Tibial artery (tissue), 4 donors: ENCODE results near the gene ZBP1.

Experiments used
- DNase-seq, 2 donors: peaks; one replicate each; pipeline ENCODE4 v3.0.0-alpha.2; 2019
- H3K27ac ChIP-seq, 2 donors: fragments of 200-600 bp; sonication (generic) in 1 of 2; 1 replicate in 1 of 2; 2 replicates in 1 of 2; pipeline ENCODE4 v1.5.1; 2018 to 2019; ENCODE audit warnings: mild to moderate bottlenecking in 1 of 2
- H3K27me3 ChIP-seq, 2 donors: fragments of 200-600 bp; sonication (generic) in 1 of 2; one replicate each; pipeline versions ENCODE4 v1.5.1 to v1.6.0; 2016 to 2019
- H3K36me3 ChIP-seq, 3 donors: fragments of 200-600 bp; sonication (generic) in 2 of 3; one replicate each; pipeline ENCODE4 v1.5.1; 2016 to 2019; ENCODE audit warnings: mild to moderate bottlenecking in 2 of 3
- H3K4me1 ChIP-seq, 4 donors: fragments of 200-600 bp; sonication (generic) in 2 of 4; 1 replicate in 3 of 4; 2 replicates in 1 of 4; pipeline ENCODE4 v1.5.1; 2016 to 2019
- H3K4me3 ChIP-seq, 2 donors: fragments of 200-600 bp; sonication (generic) in 1 of 2; 1 replicate in 1 of 2; 2 replicates in 1 of 2; pipeline ENCODE4 v1.5.1; 2018 to 2019; ENCODE audit warnings: mild to moderate bottlenecking in 2 of 2
- H3K9me3 ChIP-seq, 3 donors: fragments of 200-600 bp; sonication (generic) in 1 of 3; one replicate each; pipeline ENCODE4 v1.5.1; 2016 to 2019
- CTCF ChIP-seq, 2 experiments: fragments of 200-600 bp in 1 of 2; fragments of 450-650 bp in 1 of 2; IDR thresholded peaks; one replicate each; pipeline ENCODE4 v1.5.1; 2017 to 2019; ENCODE audit warnings: antibody characterized with exemption in 2 of 2, mild to moderate bottlenecking in 1 of 2, moderate library complexity in 1 of 2
- intact Hi-C: fragments of 100-400 bp; cut with DNase I; formaldehyde crosslinking; loops from one replicate; pipeline ENCODE4 v1.15.0; 2023; ENCODE audit warnings: low total_unique reads

The ZBP1 gene

GRCh38 chr20:57583289-57584257, 36.7 kb downstream of the ZBP1 start:
- Histone ChIP-seq H3K36me3 (no peaks in the 10 kb centered on the region), H3K4me1 (peaks cover 0 to 73% (median 29%) of the 10 kb centered on the region in 4 donors), H3K9me3 (peaks cover 0 to 10% (median 0%) of the 10 kb centered on the region in 3 donors), H3K27me3 (peaks cover 0 to 14% of the 10 kb centered on the region in 2 donors), H3K27ac (peak overlapping the region; percentile 87 to 95), H3K4me3 (no peak overlapping the region)
- no peak for DNase-seq
- intact Hi-C loops, result loop anchor here (5.0 to 10.0 kb wide), 2 partner anchors 196 to 561 kb away; no protein-coding TSS in a partner anchor
- no peak for TF ChIP-seq CTCF (IDR thresholded peaks at IDR 0.05)

GRCh38 chr20:57582432-57583288, 37.6 kb downstream of the ZBP1 start:
- Histone ChIP-seq H3K27ac (peak overlapping the region; percentile 87 to 95), H3K4me3 (peak overlapping the region; percentile 19 to 32), H3K27me3 (peaks cover 0 to 18% of the 10 kb centered on the region in 2 donors), H3K36me3 (no peaks in the 10 kb centered on the region), H3K4me1 (peaks cover 0 to 73% (median 29%) of the 10 kb centered on the region in 4 donors), H3K9me3 (peaks cover 0 to 6% (median 0%) of the 10 kb centered on the region in 3 donors)
- intact Hi-C loops, result loop anchor here (5.0 to 10.0 kb wide), 2 partner anchors 195 to 562 kb away; no protein-coding TSS in a partner anchor
- TF ChIP-seq CTCF (IDR thresholded peaks at IDR 0.05), result peak; percentile 31 to 35
- peak; percentile 74 to 94 for DNase-seq

- Histone ChIP-seq H3K4me1 (peaks cover 0 to 73% (median 29%) of the 10 kb centered on the region in 4 donors), H3K4me3 (peak overlapping the region in 1 of 2 donors; percentile 32), H3K9me3 (no peaks in the 10 kb centered on the region), H3K27ac (peak overlapping the region; percentile 87 to 95), H3K27me3 (peaks cover 0 to 25% of the 10 kb centered on the region in 2 donors), H3K36me3 (no peaks in the 10 kb centered on the region)
- intact Hi-C loops, result loop anchor here (5.0 to 10.0 kb wide), 2 partner anchors 195 to 563 kb away; no protein-coding TSS in a partner anchor
- no peak for TF ChIP-seq CTCF (IDR thresholded peaks at IDR 0.05)
- no peak for DNase-seq
Measured at GRCh38 chr20:57582029-57582378, 38.2 kb downstream of the ZBP1 start.

- peak; percentile 59 to 84 for DNase-seq
- TF ChIP-seq CTCF (IDR thresholded peaks at IDR 0.05), result no peak
- H3K27me3 ChIP-seq, result peaks cover 0 to 30% of the 10 kb centered on the region in 2 donors
- no peaks in the 10 kb centered on the region for H3K9me3 ChIP-seq
- H3K4me1 ChIP-seq, result peaks cover 0 to 68% (median 29%) of the 10 kb centered on the region in 4 donors
- no peaks in the 10 kb centered on the region for H3K36me3 ChIP-seq
- intact Hi-C loops, result loop anchor here (5.0 to 10.0 kb wide), 2 partner anchors 194 to 563 kb away; no protein-coding TSS in a partner anchor
- peak overlapping the region; percentile 87 to 95 for H3K27ac ChIP-seq
- no peak overlapping the region for H3K4me3 ChIP-seq
Measured at GRCh38 chr20:57581202-57582028, 38.8 kb downstream of the ZBP1 start.
